ENCODE data around the gene HOXC6.

Gene HOXC6

GRCh38 chr12:54053003-54053750, 24.9 kb downstream of the HOXC6 start:
- no peak overlapping the region for H3K4me3 ChIP-seq (ENCODE audit: low read depth, low read length)
- TF ChIP-seq CTCF (conservative IDR thresholded peaks at IDR 0.05; ENCODE audit: low read depth, low read length), result no peak
- DNase-seq (ENCODE audit: low read depth), result no peak

GRCh38 chr12:54053751-54054741, 25.8 kb downstream of the HOXC6 start, which contains the start of gene HOXC4:
Gene HOXC4, plus strand, starts transcription at chr12:54053835. Its CDS starts 88 bp downstream, at chr12:54053923.
- H3K4me3 ChIP-seq (ENCODE audit: low read depth, low read length), result no peak within 1 kb of the TSS
- TF ChIP-seq CTCF (conservative IDR thresholded peaks at IDR 0.05; ENCODE audit: low read depth, low read length), result no peak
- no peak for DNase-seq (ENCODE audit: low read depth)

GRCh38 chr12:54054742-54055194, 26.5 kb downstream of the HOXC6 start:
- TF ChIP-seq CTCF (conservative IDR thresholded peaks at IDR 0.05; ENCODE audit: low read depth, low read length), result no peak
- no peak overlapping the region for H3K4me3 ChIP-seq (ENCODE audit: low read depth, low read length)
- DNase-seq (ENCODE audit: low read depth), result no peak

GRCh38 chr12:54055552-54055951, 27.3 kb downstream of the HOXC6 start:
- no peak for TF ChIP-seq CTCF (conservative IDR thresholded peaks at IDR 0.05; ENCODE audit: low read depth, low read length)
- H3K4me3 ChIP-seq (ENCODE audit: low read depth, low read length), result no peak overlapping the region
- no peak for DNase-seq (ENCODE audit: low read depth)

- TF ChIP-seq CTCF (conservative IDR thresholded peaks at IDR 0.05; ENCODE audit: low read depth, low read length), result no peak
- DNase-seq (ENCODE audit: low read depth), result no peak
- no peak overlapping the region for H3K4me3 ChIP-seq (ENCODE audit: low read depth, low read length)
Measured at GRCh38 chr12:54056110-54056509, 27.9 kb downstream of the HOXC6 start.

- no peak for TF ChIP-seq CTCF (conservative IDR thresholded peaks at IDR 0.05; ENCODE audit: low read depth, low read length)
- no peak for DNase-seq (ENCODE audit: low read depth)
- no peak overlapping the region for H3K4me3 ChIP-seq (ENCODE audit: low read depth, low read length)
Measured at GRCh38 chr12:54058128-54058768, 30.0 kb downstream of the HOXC6 start.

All from choroid plexus epithelial cell (primary cell).